BE2C (cell line): ENCODE data around the gene MGAT4B.

ENCODE experiments used
- DNase-seq: peaks from one replicate; pipeline ENCODE4 v3.0.0-alpha.2; 2020
- H3K27me3 ChIP-seq: fragments of 250-450 bp; sonication (Bioruptor Pico); 2 replicates; pipeline ENCODE4 v1.5.1; 2020; ENCODE audit warnings: mild to moderate bottlenecking
- H3K36me3 ChIP-seq: fragments of 250-450 bp; sonication (Bioruptor Pico); 2 replicates; pipeline ENCODE4 v1.5.1; 2020; ENCODE audit warnings: mild to moderate bottlenecking
- H3K4me1 ChIP-seq: fragments of 250-450 bp; sonication (Bioruptor Pico); 2 replicates; pipeline ENCODE4 v1.5.1; 2020
- H3K4me3 ChIP-seq: 2 replicates; pipeline ENCODE4 v1.5.1; 2011; ENCODE audit warnings: low read depth, low read length
- H3K9me3 ChIP-seq: fragments of 250-450 bp; sonication (Bioruptor Pico); 2 replicates; pipeline ENCODE4 v1.5.1; 2020
- TF ChIP-seq, protein P1 (sequence below): IDR thresholded peaks from 2 replicates; pipeline ENCODE4 v1.5.1; 2012; ENCODE audit warnings: mild to moderate bottlenecking, low read depth, low read length

The MGAT4B gene

DNA sequence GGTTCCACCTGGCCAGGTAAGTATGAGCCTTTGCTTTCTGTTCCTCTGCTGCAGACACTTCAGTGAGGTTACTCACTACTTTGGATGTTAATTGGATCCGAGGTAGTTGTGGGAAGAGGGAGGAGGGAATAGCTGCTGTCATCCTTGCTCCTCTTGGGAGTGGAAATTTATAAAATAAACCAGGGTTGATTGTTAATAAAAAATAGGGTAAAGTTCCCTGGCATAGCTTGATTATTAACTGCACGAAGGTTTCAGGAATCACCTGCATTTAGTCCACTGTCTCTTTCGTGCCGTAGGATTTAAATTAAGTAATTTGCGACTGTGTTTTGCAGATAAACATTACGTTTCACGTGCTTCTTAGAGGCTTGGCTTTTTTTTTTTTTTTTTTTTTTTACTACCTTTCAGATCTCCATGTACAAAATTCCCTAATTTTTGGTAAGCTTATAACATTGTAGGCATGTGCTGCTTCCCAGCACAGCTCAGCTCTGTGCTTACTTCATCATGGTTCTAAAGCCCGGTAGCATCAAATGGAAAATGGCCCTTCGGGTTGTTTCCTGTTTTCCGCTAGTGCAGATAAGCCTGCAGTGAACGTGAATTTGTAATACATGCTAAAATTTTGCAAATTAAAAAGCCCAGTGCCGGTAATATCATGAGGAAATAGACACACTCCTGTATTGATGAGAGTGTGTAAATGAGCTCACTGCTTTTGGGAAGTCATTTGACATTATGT lies 39.8 kb downstream of the MGAT4B start:
- DNase-seq = no peak
- no peak overlapping the region for H3K4me3 ChIP-seq
- peaks cover 57% of the 10 kb centered on the region for H3K36me3 ChIP-seq
- no peaks in the 10 kb centered on the region for H3K9me3 ChIP-seq
- no peaks in the 10 kb centered on the region for H3K27me3 ChIP-seq
- TF ChIP-seq, protein P1, sequence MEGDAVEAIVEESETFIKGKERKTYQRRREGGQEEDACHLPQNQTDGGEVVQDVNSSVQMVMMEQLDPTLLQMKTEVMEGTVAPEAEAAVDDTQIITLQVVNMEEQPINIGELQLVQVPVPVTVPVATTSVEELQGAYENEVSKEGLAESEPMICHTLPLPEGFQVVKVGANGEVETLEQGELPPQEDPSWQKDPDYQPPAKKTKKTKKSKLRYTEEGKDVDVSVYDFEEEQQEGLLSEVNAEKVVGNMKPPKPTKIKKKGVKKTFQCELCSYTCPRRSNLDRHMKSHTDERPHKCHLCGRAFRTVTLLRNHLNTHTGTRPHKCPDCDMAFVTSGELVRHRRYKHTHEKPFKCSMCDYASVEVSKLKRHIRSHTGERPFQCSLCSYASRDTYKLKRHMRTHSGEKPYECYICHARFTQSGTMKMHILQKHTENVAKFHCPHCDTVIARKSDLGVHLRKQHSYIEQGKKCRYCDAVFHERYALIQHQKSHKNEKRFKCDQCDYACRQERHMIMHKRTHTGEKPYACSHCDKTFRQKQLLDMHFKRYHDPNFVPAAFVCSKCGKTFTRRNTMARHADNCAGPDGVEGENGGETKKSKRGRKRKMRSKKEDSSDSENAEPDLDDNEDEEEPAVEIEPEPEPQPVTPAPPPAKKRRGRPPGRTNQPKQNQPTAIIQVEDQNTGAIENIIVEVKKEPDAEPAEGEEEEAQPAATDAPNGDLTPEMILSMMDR = no peak
- peaks cover 23% of the 10 kb centered on the region for H3K4me1 ChIP-seq

DNA sequence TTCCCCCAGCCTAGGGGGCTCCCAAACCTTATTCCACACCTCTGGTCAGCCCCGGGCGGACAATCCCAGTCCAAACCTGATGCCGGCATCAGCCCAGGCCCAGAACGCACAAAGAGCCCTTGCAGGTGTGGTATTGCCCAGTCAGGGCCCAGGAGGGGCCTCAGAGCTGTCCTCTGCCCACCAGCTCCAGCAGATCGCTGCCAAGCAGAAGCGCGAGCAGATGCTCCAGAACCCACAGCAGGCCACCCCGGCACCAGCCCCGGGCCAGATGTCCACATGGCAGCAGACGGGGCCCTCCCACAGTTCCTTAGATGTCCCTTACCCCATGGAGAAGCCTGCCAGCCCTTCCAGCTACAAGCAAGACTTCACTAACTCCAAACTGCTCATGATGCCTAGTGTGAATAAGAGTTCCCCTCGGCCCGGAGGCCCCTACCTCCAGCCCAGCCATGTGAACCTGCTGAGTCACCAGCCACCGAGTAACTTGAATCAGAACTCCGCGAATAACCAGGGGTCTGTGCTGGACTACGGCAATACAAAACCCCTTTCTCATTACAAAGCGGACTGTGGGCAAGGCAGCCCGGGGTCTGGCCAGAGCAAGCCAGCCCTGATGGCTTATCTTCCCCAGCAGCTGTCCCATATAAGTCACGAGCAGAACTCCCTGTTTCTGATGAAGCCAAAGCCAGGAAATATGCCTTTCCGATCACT lies 40.5 kb downstream of the MGAT4B start:
- Histone ChIP-seq H3K4me1 (peaks cover 23% of the 10 kb centered on the region), H3K27me3 (no peaks in the 10 kb centered on the region), H3K4me3 (no peak overlapping the region), H3K36me3 (peaks cover 50% of the 10 kb centered on the region), H3K9me3 (no peaks in the 10 kb centered on the region)
- TF ChIP-seq, protein P1 = no peak
- DNase-seq = peak; percentile 61

DNA sequence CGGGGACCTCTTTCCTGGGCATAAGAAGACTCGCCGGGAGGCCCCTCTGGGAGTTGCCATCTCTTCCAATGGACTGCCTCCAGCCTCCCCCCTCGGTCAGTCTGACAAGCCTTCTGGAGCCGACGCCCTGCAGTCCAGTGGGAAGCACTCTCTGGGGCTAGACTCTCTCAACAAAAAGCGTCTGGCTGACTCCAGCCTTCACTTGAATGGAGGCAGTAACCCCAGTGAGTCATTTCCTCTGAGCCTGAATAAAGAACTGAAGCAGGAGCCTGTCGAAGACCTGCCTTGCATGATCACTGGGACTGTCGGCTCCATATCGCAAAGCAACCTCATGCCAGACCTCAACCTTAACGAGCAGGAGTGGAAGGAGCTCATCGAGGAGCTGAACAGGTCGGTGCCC lies 41.3 kb downstream of the MGAT4B start:
- Histone ChIP-seq H3K4me1 (peaks cover 23% of the 10 kb centered on the region), H3K36me3 (peaks cover 42% of the 10 kb centered on the region), H3K27me3 (no peaks in the 10 kb centered on the region), H3K9me3 (no peaks in the 10 kb centered on the region), H3K4me3 (no peak overlapping the region)
- TF ChIP-seq, protein P1 = no peak
- DNase-seq = peak; percentile 23

GRCh38 chr5:179764056-179764455 lies 42.6 kb downstream of the MGAT4B start:
- Histone ChIP-seq H3K36me3 (peaks cover 29% of the 10 kb centered on the region), H3K27me3 (no peaks in the 10 kb centered on the region), H3K9me3 (no peaks in the 10 kb centered on the region), H3K4me1 (peaks cover 30% of the 10 kb centered on the region), H3K4me3 (no peak overlapping the region)
- TF ChIP-seq, protein P1 = no peak
- no peak for DNase-seq

- Histone ChIP-seq H3K9me3 (no peaks in the 10 kb centered on the region), H3K27me3 (no peaks in the 10 kb centered on the region), H3K4me1 (peaks cover 30% of the 10 kb centered on the region), H3K36me3 (peaks cover 26% of the 10 kb centered on the region), H3K4me3 (no peak overlapping the region)
- TF ChIP-seq, protein P1 = peak; percentile 90
- DNase-seq = peak; percentile 69
Observed at GRCh38 chr5:179763215-179763945, 43.3 kb downstream of the MGAT4B start.
